HCT116 (cell line): Measurements from ENCODE around the gene ESRRB. TPM values are rescaled to one million over a fixed set of nuclear protein-coding genes. Genes with fewer than 3 reads are reported as not detected.

Experiments
- ATAC-seq: fragments of 200-7000 bp; cut with Tn5 transposase; 2 replicates; pipeline ENCODE4 v1.9.1; 2020; ENCODE audit warnings: mild to moderate bottlenecking, moderate library complexity
- BruUV-seq: library from RNA; stranded (reverse); fragments of 400-500 nt; replicated peaks from 2 replicates; lab custom pipeline; 2021; lab: Mats Ljungman, UMichigan
- CTCF ChIA-PET: fragments of 300-600 bp; sonication (Branson Sonifier 250); formaldehyde crosslinking; loops from one replicate; lab custom pipeline; 2021; ENCODE audit warnings: antibody characterized with exemption; lab: Charles Lee
- POLR2A ChIA-PET: fragments of 300-600, 350-600 bp; sonication (Branson Sonifier 250); formaldehyde crosslinking; loops from one replicate; lab custom pipeline; 2021; ENCODE audit warnings: antibody characterized with exemption; lab: Charles Lee
- RAD21 ChIA-PET, 2 experiments: fragments of 300-600 bp; sonication (Branson Sonifier 250); formaldehyde crosslinking; loops; one replicate each; lab custom pipeline; 2023; ENCODE audit warnings: low total read pairs in 2 of 2; ENCODE audit not compliant: uncharacterized antibody in 2 of 2, unreplicated experiment in 2 of 2, low non-redundant PET in 1 of 2; lab: Charles Lee
- DNase-seq: peaks from one replicate; pipeline ENCODE4 v3.0.0-alpha.2; 2010; ENCODE audit warnings: low read depth, low spot score
- H2AFZ ChIP-seq: fragments of 200-600 bp; shearing (Covaris generic), sonication (generic); 2 replicates; pipeline ENCODE4 v1.6.1; 2017; ENCODE audit warnings: low read depth, mixed run types, mixed read lengths, antibody characterized with exemption, low read length; ENCODE audit not compliant: poor library complexity, severe bottlenecking
- H3K27ac ChIP-seq: 2 replicates; pipeline ENCODE4 v1.5.1; 2012; ENCODE audit warnings: low read depth, low read length
- H3K27me3 ChIP-seq: fragments of 200-600 bp; sonication (generic); 2 replicates; pipeline ENCODE4 v1.6.1; 2016; ENCODE audit warnings: mixed run types, low read length, mixed read lengths; ENCODE audit not compliant: insufficient read depth
- H3K36me3 ChIP-seq, 2 experiments: fragments of 200-500 bp in 1 of 2; fragments of 200-600 bp in 1 of 2; sonication (Bioruptor generic) in 1 of 2; sonication (generic) in 1 of 2; 2 replicates each; pipeline versions ENCODE4 v1.5.1 to v1.6.1; 2014 to 2016; ENCODE audit warnings: low read length in 2 of 2, inconsistent platforms in 1 of 2, mixed read lengths in 1 of 2, mixed run types in 1 of 2; ENCODE audit not compliant: insufficient read depth in 2 of 2, control insufficient read depth in 1 of 2
- H3K4me1 ChIP-seq, 2 experiments: fragments of 200-600 bp in 1 of 2; sonication (generic) in 1 of 2; 2 replicates each; pipeline versions ENCODE4 v1.5.1 to v1.6.1; 2012 to 2017; ENCODE audit warnings: low read length in 2 of 2, inconsistent platforms in 1 of 2, mild to moderate bottlenecking in 1 of 2, mixed read lengths in 1 of 2, mixed run types in 1 of 2, moderate library complexity in 1 of 2; ENCODE audit not compliant: insufficient read depth in 2 of 2, control insufficient read depth in 1 of 2
- H3K4me2 ChIP-seq: fragments of 200-600 bp; sonication (generic); 2 replicates; pipeline ENCODE4 v1.6.1; 2017; ENCODE audit warnings: mixed run types, low read length, mixed read lengths
- H3K4me3 ChIP-seq, 2 experiments: fragments of 200-600 bp in 1 of 2; sonication (generic) in 1 of 2; replicated peaks in 1 of 2; 2 replicates each; pipeline ENCODE4 v1.5.1; 2011 to 2016; ENCODE audit warnings: low read length in 2 of 2, control low read depth in 1 of 2, low read depth in 1 of 2, mild to moderate bottlenecking in 1 of 2, mixed read lengths in 1 of 2, mixed run types in 1 of 2
- H3K79me2 ChIP-seq: fragments of 200-600 bp; sonication (generic); 2 replicates; pipeline ENCODE4 v1.6.1; 2017; ENCODE audit warnings: mild to moderate bottlenecking, mixed run types, low read length, moderate library complexity, mixed read lengths; ENCODE audit not compliant: insufficient read depth
- H3K9ac ChIP-seq: fragments of 200-600 bp; sonication (generic); 2 replicates; pipeline ENCODE4 v1.6.1; 2016; ENCODE audit warnings: low read length, mixed read lengths
- H3K9me2 ChIP-seq: fragments of 200-600 bp; sonication (generic), shearing (Covaris generic); 2 replicates; pipeline ENCODE4 v1.6.1; 2017; ENCODE audit warnings: mixed run types, mild to moderate bottlenecking, moderate library complexity; ENCODE audit not compliant: insufficient read depth
- H3K9me3 ChIP-seq, 2 experiments: fragments of 200-500 bp in 1 of 2; fragments of 200-600 bp in 1 of 2; sonication (Bioruptor generic) in 1 of 2; sonication (generic) in 1 of 2; 2 replicates each; pipeline ENCODE4 v1.6.1; 2014 to 2017; ENCODE audit warnings: low read length in 2 of 2, mixed read lengths in 2 of 2, inconsistent platforms in 1 of 2, low read depth in 1 of 2, mild to moderate bottlenecking in 1 of 2, mixed run types in 1 of 2, moderate library complexity in 1 of 2; ENCODE audit not compliant: control insufficient read depth in 1 of 2, insufficient read depth in 1 of 2
- H4K20me1 ChIP-seq: fragments of 200-600 bp; sonication (generic), shearing (Covaris generic); 2 replicates; pipeline ENCODE4 v1.6.1; 2017; ENCODE audit warnings: mixed run types, mild to moderate bottlenecking, moderate library complexity; ENCODE audit not compliant: insufficient read depth
- CEBPB ChIP-seq: IDR thresholded peaks from 2 replicates; pipeline ENCODE4 v1.6.1; 2012; ENCODE audit warnings: low read depth
- ELF1 ChIP-seq: IDR thresholded peaks from 2 replicates; pipeline ENCODE4 v1.6.1; 2012; ENCODE audit warnings: low read depth, borderline replicate concordance
- EZH2 ChIP-seq: fragments of 200-600 bp; sonication (generic); IDR thresholded peaks from 2 replicates; pipeline ENCODE4 v1.6.1; 2017; ENCODE audit warnings: antibody characterized with exemption, mixed run types
- EZH2phosphoT487 ChIP-seq: fragments of 200-600 bp; IDR thresholded peaks from 2 replicates; pipeline ENCODE4 v1.6.1; 2018; ENCODE audit warnings: antibody characterized with exemption, borderline replicate concordance
- FOSL1 ChIP-seq: IDR thresholded peaks from 2 replicates; pipeline ENCODE4 v1.6.1; 2012; ENCODE audit warnings: low read depth
- JUND ChIP-seq: IDR thresholded peaks from 2 replicates; pipeline ENCODE4 v1.6.1; 2012
- POLR2A ChIP-seq: IDR thresholded peaks from 2 replicates; pipeline ENCODE4 v1.7.0; 2011; ENCODE audit warnings: borderline replicate concordance; ENCODE audit not compliant: insufficient read depth, insufficient read length; ENCODE audit errors: extremely low read depth
- POLR2AphosphoS5 ChIP-seq: IDR thresholded peaks from 2 replicates; pipeline ENCODE4 v1.6.1; 2011; ENCODE audit warnings: mild to moderate bottlenecking, low read depth, low read length, moderate library complexity
- RAD21 ChIP-seq: IDR thresholded peaks from 2 replicates; pipeline ENCODE4 v1.6.1; 2012; ENCODE audit warnings: low read depth, mild to moderate bottlenecking
- SP1 ChIP-seq: IDR thresholded peaks from 2 replicates; pipeline ENCODE4 v1.6.1; 2012; ENCODE audit warnings: low read depth
- SRF ChIP-seq: IDR thresholded peaks from 2 replicates; pipeline ENCODE4 v1.6.1; 2012; ENCODE audit warnings: low read depth
- YY1 ChIP-seq: IDR thresholded peaks from 2 replicates; pipeline ENCODE4 v1.6.1; 2011; ENCODE audit warnings: low read length, low read depth, moderate library complexity, mild to moderate bottlenecking; ENCODE audit not compliant: insufficient replicate concordance; ENCODE audit errors: extremely low read depth
- ZFX ChIP-seq: fragments of 450-650 bp; IDR thresholded peaks from 2 replicates; pipeline ENCODE4 v1.6.1; 2017
- ZNF274 ChIP-seq: fragments of 200-500 bp; sonication (Bioruptor generic); IDR thresholded peaks from 2 replicates; pipeline ENCODE4 v1.6.1; 2014; ENCODE audit warnings: mild to moderate bottlenecking, low read depth, low read length, inconsistent platforms
- intact Hi-C: fragments of 100-400 bp; cut with micrococcal nuclease; formaldehyde crosslinking; loops from 2 replicates; pipeline ENCODE4 v1.10.0; 2022
- total RNA-seq: library from RNA; stranded (reverse); gene quantifications from one replicate; pipeline ENCODE4 v1.2.1, GENCODE V29; 2021; ENCODE audit not compliant: unreplicated experiment
- TF ChIP-seq, protein P1 (sequence below), 3 experiments: fragments of 200-600 bp in 1 of 3; sonication (generic) in 1 of 3; IDR thresholded peaks in 2 of 3; conservative IDR thresholded peaks in 1 of 3; 2 replicates each; pipeline ENCODE4 v1.5.1; 2012 to 2017; ENCODE audit warnings: low read depth in 2 of 3, low read length in 2 of 3, antibody characterized with exemption in 1 of 3, borderline replicate concordance in 1 of 3, control low read depth in 1 of 3, mild to moderate bottlenecking in 1 of 3, mixed read lengths in 1 of 3, mixed run types in 1 of 3, moderate library complexity in 1 of 3; ENCODE audit not compliant: insufficient read depth in 1 of 3
- TF ChIP-seq, protein P2 (sequence below): IDR thresholded peaks from 2 replicates; pipeline ENCODE4 v1.6.1; 2012; ENCODE audit warnings: low read depth
- TF ChIP-seq, protein P3 (sequence below): IDR thresholded peaks from 2 replicates; pipeline ENCODE4 v1.6.1; 2012

The ESRRB gene
- total RNA-seq, 1 experiment from 2014 or later: 1.9 TPM

DNA sequence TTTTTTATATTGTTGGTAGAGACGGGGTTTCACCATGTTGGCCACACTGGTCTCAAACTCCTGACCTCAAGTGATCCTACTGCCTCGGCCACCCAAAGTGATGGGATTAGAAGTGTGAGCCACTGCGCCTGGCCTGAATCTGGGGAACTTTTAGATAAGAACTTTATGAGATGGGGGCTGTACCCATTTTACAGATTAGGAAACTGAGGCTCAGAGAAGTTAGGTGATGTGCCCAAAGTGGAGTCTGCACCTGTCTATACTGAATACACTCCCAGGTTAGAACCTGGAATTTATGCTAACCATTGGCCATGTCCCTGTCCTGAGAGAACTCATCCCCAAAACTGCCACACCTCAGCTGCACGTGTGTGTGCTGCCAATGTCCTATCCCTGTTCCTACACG is 81.9 kb downstream of the ESRRB start (continued):
- TF ChIP-seq SRF (no peak), FOSL1 (no peak), CEBPB (no peak), EZH2 (no peak)
- TF ChIP-seq, protein P1, sequence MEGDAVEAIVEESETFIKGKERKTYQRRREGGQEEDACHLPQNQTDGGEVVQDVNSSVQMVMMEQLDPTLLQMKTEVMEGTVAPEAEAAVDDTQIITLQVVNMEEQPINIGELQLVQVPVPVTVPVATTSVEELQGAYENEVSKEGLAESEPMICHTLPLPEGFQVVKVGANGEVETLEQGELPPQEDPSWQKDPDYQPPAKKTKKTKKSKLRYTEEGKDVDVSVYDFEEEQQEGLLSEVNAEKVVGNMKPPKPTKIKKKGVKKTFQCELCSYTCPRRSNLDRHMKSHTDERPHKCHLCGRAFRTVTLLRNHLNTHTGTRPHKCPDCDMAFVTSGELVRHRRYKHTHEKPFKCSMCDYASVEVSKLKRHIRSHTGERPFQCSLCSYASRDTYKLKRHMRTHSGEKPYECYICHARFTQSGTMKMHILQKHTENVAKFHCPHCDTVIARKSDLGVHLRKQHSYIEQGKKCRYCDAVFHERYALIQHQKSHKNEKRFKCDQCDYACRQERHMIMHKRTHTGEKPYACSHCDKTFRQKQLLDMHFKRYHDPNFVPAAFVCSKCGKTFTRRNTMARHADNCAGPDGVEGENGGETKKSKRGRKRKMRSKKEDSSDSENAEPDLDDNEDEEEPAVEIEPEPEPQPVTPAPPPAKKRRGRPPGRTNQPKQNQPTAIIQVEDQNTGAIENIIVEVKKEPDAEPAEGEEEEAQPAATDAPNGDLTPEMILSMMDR (IDR thresholded peaks at IDR 0.05 in 2 of 3, conservative IDR thresholded peaks at IDR 0.05 in 1 of 3; ENCODE audit: borderline replicate concordance in 1 of 3, insufficient read depth in 1 of 3, low read depth in 2 of 3, low read length in 2 of 3): no peak

DNA sequence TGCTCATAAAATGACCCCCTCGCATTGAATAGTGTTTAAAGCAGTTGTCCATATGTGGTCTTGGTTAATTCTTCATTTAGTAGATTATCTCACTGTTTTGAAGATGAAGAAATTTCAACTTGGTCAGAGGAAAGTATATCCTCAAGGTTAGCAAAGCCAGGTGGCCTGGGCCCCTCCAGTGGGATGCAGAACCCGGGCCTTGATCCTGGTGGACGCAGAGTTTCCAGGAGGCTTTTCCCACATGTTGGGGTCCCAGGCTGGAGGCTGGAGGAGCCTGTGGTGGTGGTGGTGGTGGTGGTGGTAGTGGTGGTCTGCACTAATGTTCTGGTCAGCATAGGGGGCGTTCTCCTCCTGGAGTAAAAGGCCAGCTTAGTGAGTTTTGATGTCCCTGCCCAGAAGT is 85.9 kb downstream of the ESRRB start:
- POLR2A ChIA-PET: no interaction called here
- no peak overlapping the region for H3K4me3 ChIP-seq
- DNase-seq (no peak), ATAC-seq (no peak)
- H3K36me3 ChIP-seq: no peaks in the 10 kb centered on the region
- no peaks in the 10 kb centered on the region for H4K20me1 ChIP-seq
- no peaks in the 10 kb centered on the region for H3K27me3 ChIP-seq
- intact Hi-C loops: no loop called here
- no peaks in the 10 kb centered on the region for H3K9me2 ChIP-seq
- RAD21 ChIA-PET: no interaction called here
- no peak for TF ChIP-seq ZFX
- TF ChIP-seq, protein P2, sequence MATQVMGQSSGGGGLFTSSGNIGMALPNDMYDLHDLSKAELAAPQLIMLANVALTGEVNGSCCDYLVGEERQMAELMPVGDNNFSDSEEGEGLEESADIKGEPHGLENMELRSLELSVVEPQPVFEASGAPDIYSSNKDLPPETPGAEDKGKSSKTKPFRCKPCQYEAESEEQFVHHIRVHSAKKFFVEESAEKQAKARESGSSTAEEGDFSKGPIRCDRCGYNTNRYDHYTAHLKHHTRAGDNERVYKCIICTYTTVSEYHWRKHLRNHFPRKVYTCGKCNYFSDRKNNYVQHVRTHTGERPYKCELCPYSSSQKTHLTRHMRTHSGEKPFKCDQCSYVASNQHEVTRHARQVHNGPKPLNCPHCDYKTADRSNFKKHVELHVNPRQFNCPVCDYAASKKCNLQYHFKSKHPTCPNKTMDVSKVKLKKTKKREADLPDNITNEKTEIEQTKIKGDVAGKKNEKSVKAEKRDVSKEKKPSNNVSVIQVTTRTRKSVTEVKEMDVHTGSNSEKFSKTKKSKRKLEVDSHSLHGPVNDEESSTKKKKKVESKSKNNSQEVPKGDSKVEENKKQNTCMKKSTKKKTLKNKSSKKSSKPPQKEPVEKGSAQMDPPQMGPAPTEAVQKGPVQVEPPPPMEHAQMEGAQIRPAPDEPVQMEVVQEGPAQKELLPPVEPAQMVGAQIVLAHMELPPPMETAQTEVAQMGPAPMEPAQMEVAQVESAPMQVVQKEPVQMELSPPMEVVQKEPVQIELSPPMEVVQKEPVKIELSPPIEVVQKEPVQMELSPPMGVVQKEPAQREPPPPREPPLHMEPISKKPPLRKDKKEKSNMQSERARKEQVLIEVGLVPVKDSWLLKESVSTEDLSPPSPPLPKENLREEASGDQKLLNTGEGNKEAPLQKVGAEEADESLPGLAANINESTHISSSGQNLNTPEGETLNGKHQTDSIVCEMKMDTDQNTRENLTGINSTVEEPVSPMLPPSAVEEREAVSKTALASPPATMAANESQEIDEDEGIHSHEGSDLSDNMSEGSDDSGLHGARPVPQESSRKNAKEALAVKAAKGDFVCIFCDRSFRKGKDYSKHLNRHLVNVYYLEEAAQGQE: no peak
- no peak for TF ChIP-seq FOSL1
- TF ChIP-seq POLR2AphosphoS5: no peak
- no peak for TF ChIP-seq RAD21
- TF ChIP-seq SRF: no peak
- TF ChIP-seq ZNF274: no peak
- no peak for TF ChIP-seq EZH2
- no peak for TF ChIP-seq SP1
- TF ChIP-seq, protein P3, sequence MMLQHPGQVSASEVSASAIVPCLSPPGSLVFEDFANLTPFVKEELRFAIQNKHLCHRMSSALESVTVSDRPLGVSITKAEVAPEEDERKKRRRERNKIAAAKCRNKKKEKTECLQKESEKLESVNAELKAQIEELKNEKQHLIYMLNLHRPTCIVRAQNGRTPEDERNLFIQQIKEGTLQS: no peak
- TF ChIP-seq CEBPB: no peak
- TF ChIP-seq, protein P1 (IDR thresholded peaks at IDR 0.05 in 2 of 3, conservative IDR thresholded peaks at IDR 0.05 in 1 of 3; ENCODE audit: borderline replicate concordance in 1 of 3, insufficient read depth in 1 of 3, low read depth in 2 of 3, low read length in 2 of 3): no peak
- no peak for TF ChIP-seq POLR2A
- no peak for TF ChIP-seq EZH2phosphoT487
- TF ChIP-seq YY1: no peak
- no peak for TF ChIP-seq JUND
- no peak for TF ChIP-seq ELF1
- no peaks in the 10 kb centered on the region for H3K9me3 ChIP-seq
- H3K9ac ChIP-seq: no peak overlapping the region
- no peak overlapping the region for H3K4me2 ChIP-seq
- no peaks in the 10 kb centered on the region for H3K4me1 ChIP-seq
- BruUV-seq: no TSS peak
- no peak overlapping the region for H2AFZ ChIP-seq
- no peak overlapping the region for H3K27ac ChIP-seq
- H3K79me2 ChIP-seq: no peaks in the 10 kb centered on the region
- CTCF ChIA-PET: no interaction called here
